ENCODE measurements around the gene TRIM8. TPM values are rescaled to one million over a fixed set of nuclear protein-coding genes. Genes with fewer than 3 reads are reported as not detected.

Gene TRIM8
- total RNA-seq, 6 experiments from 2014 or later: 34.7 to 99.8 (median 41.2) TPM

DNA sequence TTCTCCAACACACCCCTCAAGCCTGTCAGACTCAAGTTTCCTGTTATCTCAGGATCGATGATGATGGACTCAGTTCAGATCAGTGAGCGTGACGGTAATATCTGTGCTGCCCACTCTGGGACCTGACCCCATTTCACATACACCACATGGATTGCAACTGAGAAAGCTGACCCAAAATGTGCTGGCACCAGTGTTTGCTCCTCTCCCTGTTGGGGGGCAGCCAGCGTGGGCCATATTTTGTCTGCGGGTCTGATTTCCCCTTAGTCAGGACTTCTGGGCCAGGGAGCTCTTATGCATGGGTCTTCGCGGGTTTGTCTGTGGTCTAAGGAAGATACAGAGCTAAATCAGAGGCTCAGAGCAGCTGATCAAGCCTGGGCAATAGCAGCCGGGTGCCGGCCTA is 42.6 kb upstream of the TRIM8 start:
- intact Hi-C loops (cut with DNase I): no loop called here
- DNase-seq (no peak), ATAC-seq (no peak)
- TF ChIP-seq POLR2A (IDR thresholded peaks at IDR 0.05): no peak
- TF ChIP-seq, protein P1, sequence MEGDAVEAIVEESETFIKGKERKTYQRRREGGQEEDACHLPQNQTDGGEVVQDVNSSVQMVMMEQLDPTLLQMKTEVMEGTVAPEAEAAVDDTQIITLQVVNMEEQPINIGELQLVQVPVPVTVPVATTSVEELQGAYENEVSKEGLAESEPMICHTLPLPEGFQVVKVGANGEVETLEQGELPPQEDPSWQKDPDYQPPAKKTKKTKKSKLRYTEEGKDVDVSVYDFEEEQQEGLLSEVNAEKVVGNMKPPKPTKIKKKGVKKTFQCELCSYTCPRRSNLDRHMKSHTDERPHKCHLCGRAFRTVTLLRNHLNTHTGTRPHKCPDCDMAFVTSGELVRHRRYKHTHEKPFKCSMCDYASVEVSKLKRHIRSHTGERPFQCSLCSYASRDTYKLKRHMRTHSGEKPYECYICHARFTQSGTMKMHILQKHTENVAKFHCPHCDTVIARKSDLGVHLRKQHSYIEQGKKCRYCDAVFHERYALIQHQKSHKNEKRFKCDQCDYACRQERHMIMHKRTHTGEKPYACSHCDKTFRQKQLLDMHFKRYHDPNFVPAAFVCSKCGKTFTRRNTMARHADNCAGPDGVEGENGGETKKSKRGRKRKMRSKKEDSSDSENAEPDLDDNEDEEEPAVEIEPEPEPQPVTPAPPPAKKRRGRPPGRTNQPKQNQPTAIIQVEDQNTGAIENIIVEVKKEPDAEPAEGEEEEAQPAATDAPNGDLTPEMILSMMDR (IDR thresholded peaks at IDR 0.05): no peak
- Histone ChIP-seq H3K36me3 (peaks cover 0 to 8% (median 0%) of the 10 kb centered on the region in 4 donors), H3K27ac (no peak overlapping the region), H3K4me3 (no peak overlapping the region), H3K27me3 (no peaks in the 10 kb centered on the region), H3K4me1 (peaks cover 0 to 29% (median 14%) of the 10 kb centered on the region in 4 donors), H3K9me3 (no peaks in the 10 kb centered on the region)
- WGBS (ENCODE audit: insufficient coverage, low coverage, low lambda C conversion rate, missing lambda C conversion rate): 100% methylated on average over 2 of the region's 9 CpGs

GRCh38 chr10:102602272-102603045 is 41.8 kb upstream of the TRIM8 start:
- Histone ChIP-seq H3K36me3 (peaks cover 0 to 8% (median 0%) of the 10 kb centered on the region in 4 donors), H3K4me3 (no peak overlapping the region), H3K4me1 (peaks cover 0 to 23% (median 10%) of the 10 kb centered on the region in 4 donors), H3K27ac (no peak overlapping the region), H3K9me3 (no peaks in the 10 kb centered on the region), H3K27me3 (no peaks in the 10 kb centered on the region)
- intact Hi-C loops (cut with DNase I): no loop called here
- ATAC-seq: no peak
- WGBS (ENCODE audit: insufficient coverage, low coverage, low lambda C conversion rate, missing lambda C conversion rate): 70% methylated on average over 3 of the region's 4 CpGs
- no peak for DNase-seq
- no peak for TF ChIP-seq POLR2A (IDR thresholded peaks at IDR 0.05)
- TF ChIP-seq, protein P1 (IDR thresholded peaks at IDR 0.05): no peak

DNA sequence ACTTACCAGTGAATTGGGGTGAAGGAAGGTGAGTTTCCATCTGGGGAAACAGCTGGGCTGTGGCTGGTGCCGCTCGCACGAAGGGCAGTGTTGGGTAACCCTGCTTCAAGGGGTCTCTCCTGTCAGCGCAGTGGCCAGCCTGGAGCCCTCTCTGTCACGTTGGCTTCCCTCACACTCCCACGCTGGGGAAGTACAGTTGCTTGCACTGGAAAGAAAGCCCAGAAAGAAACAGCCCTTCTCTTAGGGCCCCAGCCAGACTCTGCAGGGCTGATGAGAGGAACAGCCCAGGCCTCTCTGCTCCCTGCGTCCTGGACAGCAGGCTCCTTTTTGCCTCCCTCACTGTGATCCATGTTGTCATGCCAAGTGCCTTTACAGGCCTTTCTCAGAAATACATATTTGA is 40.3 kb upstream of the TRIM8 start:
- H3K4me3 ChIP-seq: no peak overlapping the region

GRCh38 chr10:102604439-102604841 is 39.8 kb upstream of the TRIM8 start:
- Histone ChIP-seq H3K27ac (peak overlapping the region in 1 of 3 donors; percentile 38), H3K27me3 (no peaks in the 10 kb centered on the region), H3K4me3 (no peak overlapping the region), H3K9me3 (no peaks in the 10 kb centered on the region), H3K4me1 (peaks cover 0 to 4% (median 2%) of the 10 kb centered on the region in 4 donors), H3K36me3 (peaks cover 0 to 8% (median 0%) of the 10 kb centered on the region in 4 donors)
- 51% methylated on average over 6 of the region's 6 CpGs for WGBS (ENCODE audit: insufficient coverage, low coverage, low lambda C conversion rate, missing lambda C conversion rate)
- TF ChIP-seq, protein P1 (IDR thresholded peaks at IDR 0.05): no peak
- TF ChIP-seq POLR2A (IDR thresholded peaks at IDR 0.05): no peak
- no peak for DNase-seq
- intact Hi-C loops (cut with DNase I): no loop called here
- ATAC-seq: peak in 2 of 4 donors; percentile 31 to 45

More for the DNA sequence above, 40.3 kb upstream of the TRIM8 start:
- DNase-seq (no peak), ATAC-seq (no peak)
- 75% methylated on average over 4 of the region's 7 CpGs for WGBS (ENCODE audit: insufficient coverage, low coverage, low lambda C conversion rate, missing lambda C conversion rate)
- Histone ChIP-seq H3K27me3 (no peaks in the 10 kb centered on the region), H3K36me3 (peaks cover 0 to 8% (median 0%) of the 10 kb centered on the region in 4 donors), H3K4me1 (peaks cover 0 to 9% (median 4%) of the 10 kb centered on the region in 4 donors), H3K9me3 (no peaks in the 10 kb centered on the region), H3K27ac (no peak overlapping the region)
- TF ChIP-seq, protein P1 (IDR thresholded peaks at IDR 0.05): no peak
- no peak for TF ChIP-seq POLR2A (IDR thresholded peaks at IDR 0.05)
- intact Hi-C loops (cut with DNase I): no loop called here
